LHCN-M2 (cell line): ENCODE data around the gene ADGRG3. TPM values are rescaled to one million over a fixed set of nuclear protein-coding genes. Genes with fewer than 3 reads are reported as not detected.
"Not testable (repeated sequence)": the region's sequence is repeated elsewhere in the genome, so short reads cannot be mapped to it uniquely, and the experiment has no call there.

Source experiments
- DNase-seq: peaks from one replicate; pipeline ENCODE4 v3.0.0-alpha.2; 2012; ENCODE audit warnings: low read depth
- total RNA-seq: library from RNA; depleted of rRNA; stranded (reverse); fragments of >200 nt; gene quantifications from 2 replicates; pipeline ENCODE4 v1.2.3, GENCODE V29; 2014

Gene ADGRG3
- total RNA-seq, 1 experiment from 2014 or later: not detected

DNA sequence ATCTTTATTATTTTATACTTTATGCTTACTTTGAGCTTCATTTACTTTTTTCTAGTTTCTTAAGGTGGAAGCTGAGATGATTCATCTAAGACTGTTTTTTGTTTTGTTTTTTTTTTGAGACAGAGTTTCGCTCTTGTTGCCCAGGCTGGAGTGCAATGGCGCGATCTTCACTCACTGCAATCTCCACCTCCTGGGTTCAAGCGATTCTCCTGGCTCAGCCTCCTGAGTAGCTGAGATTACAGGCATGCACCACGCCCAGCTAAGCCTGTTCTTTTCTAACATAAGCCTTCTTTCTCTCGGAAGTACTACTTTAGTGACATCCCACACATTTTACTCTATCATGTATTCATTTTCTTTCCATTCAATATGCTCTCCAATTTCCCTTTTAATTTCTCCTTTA, 44.5 kb downstream of the ADGRG3 start:
- not testable (repeated sequence) for DNase-seq

- no peak for DNase-seq
Observed at GRCh38 chr16:57713596-57713995, 45.5 kb downstream of the ADGRG3 start.

- no peak for DNase-seq
Observed at GRCh38 chr16:57714047-57714446, 45.9 kb downstream of the ADGRG3 start.

- peak; percentile 43 for DNase-seq
Observed at GRCh38 chr16:57720142-57720575, 52.1 kb downstream of the ADGRG3 start.

- no peak for DNase-seq
Observed at GRCh38 chr16:57721356-57722209, 53.5 kb downstream of the ADGRG3 start.

DNA sequence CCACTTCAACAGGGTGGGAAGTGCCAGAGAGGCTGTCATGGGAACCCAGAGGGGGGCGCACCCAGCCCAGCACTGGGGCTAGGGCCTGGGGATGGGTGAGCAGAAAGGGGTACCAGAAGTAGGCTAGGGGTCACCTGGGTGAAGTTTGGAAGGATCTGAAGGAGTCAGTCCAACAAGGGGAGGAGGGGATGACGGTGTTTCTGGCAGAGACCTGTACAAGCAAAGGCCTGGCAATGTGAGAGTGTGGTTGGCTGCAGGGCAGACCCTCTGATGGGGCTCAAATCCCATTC, 54.0 kb downstream of the ADGRG3 start:
- DNase-seq: no peak

DNA sequence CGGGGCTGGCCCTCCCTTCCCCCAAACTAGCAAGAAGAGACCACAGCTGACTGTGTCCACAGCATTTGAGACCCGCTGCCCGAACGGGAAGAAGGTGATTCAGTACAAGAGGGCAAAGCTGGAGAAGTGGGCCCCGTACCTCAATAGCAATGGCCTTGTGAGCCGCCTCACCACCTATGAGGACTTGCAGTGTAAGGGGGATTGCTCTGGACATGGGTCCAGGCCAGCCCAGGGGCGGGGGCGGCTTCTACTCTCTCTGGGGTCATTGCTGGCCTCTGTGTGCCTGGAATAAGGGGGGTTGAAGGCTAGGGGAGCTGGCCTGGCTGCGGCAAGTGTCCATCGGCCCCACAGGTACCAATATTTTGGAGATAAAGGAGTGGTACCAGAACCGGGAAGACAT, 54.5 kb downstream of the ADGRG3 start:
- no peak for DNase-seq

- DNase-seq: no peak
Observed at GRCh38 chr16:57723170-57723569, 55.1 kb downstream of the ADGRG3 start.

DNA sequence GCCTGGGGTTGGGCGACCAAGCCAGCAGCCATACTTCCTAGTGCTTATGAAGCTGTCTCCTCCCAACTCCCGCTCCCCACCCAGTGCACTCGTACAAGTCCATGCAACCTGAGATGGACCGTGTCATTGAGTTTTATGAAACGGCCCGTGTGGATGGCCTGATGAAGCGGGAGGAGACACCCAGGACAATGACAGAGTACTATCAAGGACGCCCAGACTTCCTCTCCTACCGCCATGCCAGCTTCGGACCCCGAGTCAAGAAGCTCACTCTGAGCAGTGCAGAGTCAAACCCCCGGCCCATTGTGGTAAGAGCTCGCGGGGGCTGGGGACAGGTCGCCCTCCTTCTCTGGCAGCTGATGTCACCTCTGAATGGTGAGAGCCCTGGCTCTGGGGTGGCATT, 56.4 kb downstream of the ADGRG3 start:
- no peak for DNase-seq

GRCh38 chr16:57725151-57725550, 57.0 kb downstream of the ADGRG3 start:
- DNase-seq: no peak

DNA sequence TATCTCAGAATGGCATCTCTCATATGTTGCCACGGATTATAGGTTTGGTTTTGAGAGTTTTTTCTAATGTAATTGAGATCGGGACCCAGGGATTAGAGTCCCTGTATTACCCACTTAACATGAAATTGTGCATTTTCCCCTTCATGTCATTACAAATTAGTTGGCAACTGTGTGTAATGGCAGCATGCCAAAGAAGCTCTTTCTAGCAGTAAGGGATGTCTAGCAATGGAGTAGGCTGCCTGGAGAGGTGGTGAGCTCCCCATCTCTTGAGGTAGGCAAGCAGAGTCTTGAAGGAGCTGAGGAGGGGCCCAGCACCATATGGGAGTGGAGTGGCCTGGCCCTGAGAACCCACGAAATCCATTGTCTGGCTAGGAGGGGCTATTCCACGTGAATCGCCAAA, 57.4 kb downstream of the ADGRG3 start:
- no peak for DNase-seq

GRCh38 chr16:57725976-57726375, 57.9 kb downstream of the ADGRG3 start:
- DNase-seq: no peak

GRCh38 chr16:57726433-57726947, 58.4 kb downstream of the ADGRG3 start:
- no peak for DNase-seq

GRCh38 chr16:57727610-57728009, 59.5 kb downstream of the ADGRG3 start:
- DNase-seq: no peak

DNA sequence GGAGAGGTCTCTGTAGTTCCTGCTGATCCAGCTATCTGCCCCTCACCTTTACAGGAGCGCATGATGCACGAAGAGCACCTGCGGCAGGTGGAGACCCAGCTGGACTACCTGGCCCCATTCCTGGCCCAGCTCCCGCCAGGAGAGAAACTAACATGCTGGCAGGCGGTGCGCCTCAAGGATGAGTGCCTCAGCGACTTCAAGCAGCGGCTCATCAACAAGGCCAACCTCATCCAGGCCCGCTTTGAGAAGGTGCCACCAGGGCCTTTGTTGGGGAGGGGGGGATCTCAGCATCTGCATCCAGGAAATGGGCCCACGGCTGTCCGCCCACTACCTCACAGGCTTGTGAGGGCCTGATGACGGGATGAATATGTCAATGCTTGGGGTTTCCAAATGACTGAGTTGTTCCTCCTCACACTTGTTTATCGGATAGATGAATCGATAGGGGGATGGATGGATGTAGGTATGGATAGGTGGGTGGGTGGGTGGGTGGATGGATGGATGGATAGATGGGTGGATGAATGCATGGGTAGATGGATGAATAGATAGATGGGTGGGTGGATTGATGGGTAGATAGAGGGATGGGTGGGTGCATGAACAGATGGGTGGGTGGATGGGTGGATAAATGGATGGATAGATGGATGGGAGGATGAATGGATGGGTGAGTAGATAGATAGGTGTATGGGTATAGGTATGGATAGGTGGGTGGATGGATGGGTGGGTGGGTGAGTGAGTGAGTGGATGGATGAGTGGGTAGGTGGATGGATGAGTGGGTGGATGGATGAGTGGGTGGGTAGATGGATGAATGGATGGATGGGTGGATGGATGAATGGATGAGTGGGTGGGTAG, 60.5 kb downstream of the ADGRG3 start:
- no peak for DNase-seq

GRCh38 chr16:57729182-57729484, 61.0 kb downstream of the ADGRG3 start:
- no peak for DNase-seq

GRCh38 chr16:57729852-57730251, 61.7 kb downstream of the ADGRG3 start:
- not testable (repeated sequence) for DNase-seq

- DNase-seq: no peak
Observed at GRCh38 chr16:57730771-57731730, 62.9 kb downstream of the ADGRG3 start.

GRCh38 chr16:57732037-57732436, 63.9 kb downstream of the ADGRG3 start:
- peak; percentile 76 for DNase-seq

- DNase-seq: no peak
Observed at GRCh38 chr16:57732714-57733113, 64.6 kb downstream of the ADGRG3 start.

DNA sequence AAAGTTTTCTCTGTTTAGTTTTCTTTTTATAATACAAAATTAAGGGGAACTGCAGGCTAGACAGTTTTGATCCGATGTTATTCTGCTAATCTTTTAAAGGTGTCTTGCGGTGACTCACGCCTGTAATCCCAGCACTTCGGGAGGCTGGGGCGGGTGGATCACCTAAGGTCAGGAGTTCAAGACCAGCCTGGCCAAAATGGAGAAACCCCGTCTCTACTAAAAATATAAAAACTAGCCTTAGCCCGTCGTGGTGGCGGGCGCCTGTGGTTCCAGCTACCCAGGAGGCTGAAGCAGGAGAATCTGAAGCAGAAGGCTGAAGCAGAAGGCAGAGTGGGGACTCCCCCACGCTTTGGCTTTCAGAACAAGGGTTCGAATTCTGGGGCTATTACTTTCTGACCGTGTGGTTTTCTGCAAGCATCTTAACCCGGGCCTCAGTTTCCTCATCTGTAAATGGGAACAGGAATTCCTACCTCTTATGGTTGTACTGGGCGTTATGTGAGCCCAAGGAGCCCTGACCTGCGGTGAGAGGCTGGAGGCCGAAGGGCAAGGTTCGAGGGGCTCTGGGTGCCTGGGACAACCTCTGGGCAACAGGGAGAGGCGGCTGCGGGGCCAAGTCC, 66.3 kb downstream of the ADGRG3 start:
- no peak for DNase-seq
